Globus pallidus (tissue), 1 donor: ENCODE results near the gene HOOK2.
A peak's percentile ranks its signal among the peaks of the same experiment; 100 is the strongest.
"Not testable (repeated sequence)": the region's sequence is repeated elsewhere in the genome, so short reads cannot be mapped to it uniquely, and the experiment has no call there.

Experiments used
- DNase-seq: peaks from one replicate; pipeline ENCODE4 v3.0.0-alpha.2; 2015; ENCODE audit warnings: low spot score

Gene HOOK2

GRCh38 chr19:12774588-12775555, at the start of gene HOOK2:
TSS of gene HOOK2 (minus strand) at chr19:12775552. CDS start at chr19:12775449, 103 bp downstream.
- no peak for DNase-seq

DNA sequence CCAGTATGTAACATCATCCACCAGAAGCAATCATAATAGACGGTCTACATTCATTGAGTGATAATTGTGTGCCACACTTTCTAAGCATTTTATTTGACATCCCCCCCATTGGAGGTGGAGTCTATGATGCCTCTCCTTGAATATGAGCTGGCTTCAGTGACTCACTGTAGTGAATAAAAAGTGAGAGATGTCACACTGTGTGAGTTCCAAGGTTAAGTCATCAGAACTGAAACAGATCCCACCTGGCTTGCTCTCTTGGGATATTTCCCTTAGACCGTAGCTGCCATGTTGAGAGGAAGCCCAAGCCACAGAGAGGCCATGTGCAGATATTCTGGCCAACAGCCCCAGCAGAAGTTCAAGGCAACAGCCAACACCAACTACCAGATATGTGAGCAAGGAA, 46.4 kb upstream of the HOOK2 start:
- DNase-seq = no peak

- not testable (repeated sequence) for DNase-seq
These were observed 42.5 kb upstream of the HOOK2 start for GRCh38 chr19:12817810-12818209.

- DNase-seq = not testable (repeated sequence)
These were observed 41.8 kb upstream of the HOOK2 start for GRCh38 chr19:12817188-12817587.

- DNase-seq = no peak
These were observed 39.7 kb upstream of the HOOK2 start for GRCh38 chr19:12815088-12815487.

- DNase-seq = peak; percentile 85
These were observed 31.1 kb upstream of the HOOK2 start, which contains the start of gene RNASEH2A for GRCh38 chr19:12806242-12807081. TSS of gene RNASEH2A (plus strand) at chr19:12806584. CDS start at chr19:12806674, 90 bp downstream.

GRCh38 chr19:12804051-12804450, 28.7 kb upstream of the HOOK2 start:
- DNase-seq = no peak

- peak; percentile 16 for DNase-seq
These were observed 27.1 kb upstream of the HOOK2 start for GRCh38 chr19:12802267-12803106.

DNA sequence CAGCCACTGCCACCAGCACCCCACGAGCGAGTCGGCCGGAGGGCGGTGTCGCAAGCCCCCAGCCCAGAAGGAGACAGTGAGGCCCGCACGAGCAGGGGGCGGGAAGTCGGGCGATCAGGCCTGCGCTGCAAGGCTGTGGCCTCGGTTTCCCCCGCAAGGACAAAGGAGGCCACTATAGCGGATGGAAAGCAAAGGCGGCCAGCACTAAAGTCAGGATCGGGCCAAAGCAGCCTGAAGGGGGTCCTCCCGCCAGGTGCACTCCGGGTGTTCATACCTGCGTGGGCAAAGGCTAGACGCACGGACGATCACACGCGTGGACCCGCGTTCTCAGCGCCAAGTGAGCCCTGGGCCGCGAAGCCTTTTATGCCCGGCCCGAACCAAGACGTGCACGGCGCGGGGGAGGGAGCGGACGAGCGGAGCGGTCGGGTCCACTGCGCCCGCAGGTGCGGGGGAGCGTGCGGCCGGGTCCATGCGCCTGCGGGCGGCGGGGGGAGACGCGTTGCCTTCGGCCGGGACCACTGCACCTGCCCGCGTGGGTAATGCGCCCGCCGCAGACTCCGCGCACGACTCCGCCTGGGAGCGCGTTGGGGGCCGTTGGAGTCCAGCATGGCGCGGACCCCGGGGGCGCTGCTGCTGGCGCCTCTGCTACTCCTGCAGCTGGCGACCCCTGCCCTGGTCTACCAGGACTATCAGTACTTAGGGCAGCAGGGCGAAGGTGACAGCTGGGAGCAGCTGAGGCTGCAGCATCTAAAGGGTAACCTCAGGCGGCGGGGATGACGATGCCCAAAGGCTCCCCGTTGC, 26.3 kb upstream of the HOOK2 start, which contains the start of the genes PRDX2 and THSD8:
Gene PRDX2, minus strand, starts transcription at position 335 of the 801 bp plus-strand sequence. CDS start 539 bp downstream, outside the sequence.
Gene THSD8, plus strand, starts transcription at position 604 of the 801 bp plus-strand sequence. Its CDS starts 3 bp downstream, at position 607.
- peak; percentile 73 for DNase-seq

- no peak for DNase-seq
These were observed 25.6 kb upstream of the HOOK2 start for GRCh38 chr19:12800923-12801465.

DNA sequence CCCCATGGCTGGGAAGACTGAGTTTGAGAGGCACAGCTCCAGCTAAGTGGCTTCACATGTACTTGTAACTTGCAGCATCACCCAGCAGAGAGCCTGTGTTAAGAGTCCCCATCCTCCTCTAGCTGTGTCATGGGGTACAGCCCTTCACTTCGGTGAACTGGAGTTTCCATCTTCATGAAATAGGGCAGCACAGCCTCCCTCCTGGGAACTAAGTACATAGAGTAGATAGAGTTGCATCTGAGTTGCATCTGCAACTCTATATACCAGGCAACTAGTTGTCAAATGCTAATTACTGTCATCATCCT, 25.1 kb upstream of the HOOK2 start:
- no peak for DNase-seq

DNA sequence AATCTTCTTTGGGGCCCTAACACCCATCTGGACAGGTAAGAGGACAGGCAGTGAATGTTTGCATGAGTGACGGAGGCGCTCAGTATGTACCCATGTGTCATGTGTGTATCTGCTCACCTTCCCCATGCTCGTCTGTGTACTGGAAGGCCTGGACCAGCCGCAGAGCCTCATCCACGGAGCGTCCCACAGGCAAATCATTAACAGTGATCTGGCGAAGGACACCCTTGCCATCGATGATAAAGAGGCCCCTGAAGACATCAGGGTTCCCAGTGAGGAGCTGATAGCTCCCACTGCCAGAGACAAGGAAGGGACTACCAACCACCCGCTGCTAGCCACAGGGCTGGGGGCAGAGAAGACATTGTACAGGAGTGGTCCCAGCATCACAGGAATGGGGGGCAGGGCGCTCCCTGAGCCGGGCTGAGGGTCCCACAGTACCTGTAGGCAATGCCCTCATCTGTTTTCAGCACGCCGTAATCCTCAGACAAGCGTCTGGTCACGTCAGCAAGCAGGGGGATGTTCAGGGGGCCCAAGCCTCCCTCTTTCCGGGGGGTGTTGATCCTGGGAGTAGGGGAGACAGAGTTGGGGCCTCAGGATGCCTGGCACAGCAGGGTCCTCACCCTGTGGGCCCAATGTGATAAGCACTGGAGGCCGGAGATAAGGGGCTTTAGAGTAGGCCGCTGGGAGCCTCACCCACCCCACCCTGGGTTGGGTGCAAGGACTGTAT, 24.6 kb upstream of the HOOK2 start:
- no peak for DNase-seq

GRCh38 chr19:12797607-12798006, 22.3 kb upstream of the HOOK2 start:
- not testable (repeated sequence) for DNase-seq

DNA sequence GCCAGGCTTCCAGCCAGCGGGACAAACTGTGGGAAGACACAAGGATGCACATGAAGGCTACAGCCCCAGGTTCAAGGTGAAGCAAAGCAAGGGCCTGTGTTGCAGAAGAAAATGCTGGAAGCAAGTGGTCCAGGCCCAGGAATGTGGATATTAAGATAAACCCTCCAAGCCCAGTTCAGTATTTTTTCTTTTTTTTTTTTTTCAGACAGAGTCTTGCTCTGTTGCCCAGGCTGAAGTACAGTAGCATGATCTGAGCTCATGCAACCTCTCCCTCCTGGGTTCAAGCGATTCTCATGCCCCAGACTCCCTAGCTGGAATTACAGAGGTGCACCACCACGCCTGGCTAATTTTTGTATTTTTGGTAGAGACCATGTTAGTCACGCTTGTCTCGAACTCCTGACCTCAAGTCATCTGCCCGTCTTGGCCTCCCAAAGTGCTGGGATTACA, 21.8 kb upstream of the HOOK2 start:
- no peak for DNase-seq

DNA sequence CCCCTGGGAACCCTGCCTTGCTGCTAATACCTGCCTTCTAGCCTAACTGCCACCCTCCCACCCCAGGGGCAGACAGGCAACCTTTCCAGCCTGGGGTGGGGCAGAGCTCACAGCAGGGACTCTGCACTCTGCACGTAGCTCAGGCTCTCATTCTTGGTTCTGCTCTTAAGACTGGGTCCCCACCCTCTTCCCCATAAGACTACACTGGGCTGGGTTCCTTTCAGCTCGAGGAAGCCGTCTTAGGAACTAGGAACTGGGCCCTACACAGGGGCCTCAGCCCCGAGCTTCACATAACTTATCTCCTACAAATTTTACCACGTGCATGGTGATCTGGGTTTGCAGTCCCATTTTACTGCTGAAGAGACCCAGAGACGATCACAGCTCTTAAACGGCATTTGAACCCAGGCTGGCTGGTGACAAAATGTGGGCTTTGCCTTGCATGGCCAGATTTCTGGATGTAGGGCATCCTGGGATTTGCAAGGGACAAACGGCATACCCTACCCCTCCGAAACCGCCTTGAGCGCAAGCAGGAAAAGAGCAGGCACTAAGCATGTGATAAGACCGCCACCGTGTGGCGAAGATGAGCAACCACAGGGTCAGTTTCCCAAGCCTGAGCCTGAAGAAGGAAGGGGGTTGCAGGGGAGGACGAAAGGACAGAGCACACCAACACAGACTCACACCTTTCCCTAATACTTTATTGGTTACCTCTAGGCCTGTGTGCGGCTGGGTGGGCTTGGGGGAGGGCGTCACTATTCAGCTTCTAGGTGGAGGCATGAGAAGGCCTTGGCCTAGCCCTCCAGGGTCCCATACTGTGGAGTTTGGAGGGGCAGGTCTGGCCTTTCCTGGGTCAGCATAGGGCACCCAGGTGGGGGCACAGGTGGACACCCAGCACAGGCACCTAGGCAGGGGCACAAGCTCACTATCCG, 21.1 kb upstream of the HOOK2 start:
- DNase-seq = peak; percentile 80

GRCh38 chr19:12794971-12795381, 19.6 kb upstream of the HOOK2 start:
- no peak for DNase-seq

DNA sequence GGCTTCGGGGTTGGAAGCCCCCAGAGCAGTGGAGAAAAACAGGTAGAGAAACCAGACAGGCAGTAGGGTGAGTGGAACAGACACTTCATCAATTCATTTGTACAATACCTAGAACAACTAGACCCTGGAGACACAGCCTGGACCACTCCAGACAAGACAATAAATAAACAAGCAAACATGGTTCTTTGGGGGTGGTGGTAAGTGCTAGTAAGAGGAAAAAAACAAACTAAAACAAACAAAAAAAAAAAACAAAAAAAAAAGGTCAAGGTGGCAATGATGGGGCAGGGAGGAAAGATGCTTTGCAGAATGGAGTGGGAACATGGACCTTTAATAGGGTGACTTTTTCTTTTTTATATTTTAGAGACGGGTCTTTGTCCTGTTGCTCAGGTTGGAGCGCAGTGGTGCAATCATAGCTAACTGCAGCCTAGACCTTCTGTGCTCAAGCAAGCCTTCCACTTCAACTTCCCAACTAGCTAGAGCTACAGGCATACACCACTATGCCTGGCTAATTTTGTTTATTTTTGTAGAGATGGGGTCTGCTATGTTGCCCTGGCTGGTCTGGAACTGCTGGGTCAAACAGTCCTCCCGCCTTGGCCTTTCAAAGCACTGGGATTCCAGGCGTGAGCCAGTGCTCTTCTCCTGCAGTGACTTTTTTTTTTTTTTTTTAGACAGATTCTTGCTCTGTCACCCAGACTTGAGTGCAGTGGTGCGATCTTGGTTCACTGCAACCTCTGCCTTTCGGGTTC, 19.0 kb upstream of the HOOK2 start:
- no peak for DNase-seq
